A549 (cell line): ENCODE measurements around the gene HOGA1. TPM values are rescaled to one million over a fixed set of nuclear protein-coding genes. Genes with fewer than 3 reads are reported as not detected.

ENCODE experiments used
- ATAC-seq, 2 experiments: fragments of 200-7000 bp in 1 of 2; fragments of >200 bp in 1 of 2; cut with Nextera tagmentation in 1 of 2; cut with Tn5 transposase in 1 of 2; 3 replicates each; pipeline versions ENCODE4 v1.8.0 to v1.9.1; 2018 to 2020; ENCODE audit warnings: mild to moderate bottlenecking in 1 of 2, moderate library complexity in 1 of 2
- CTCF ChIA-PET: fragments of 300-600 bp; sonication (Branson Sonifier 250); formaldehyde crosslinking; extraction: SDS; loops from one replicate; lab custom pipeline; 2021; ENCODE audit warnings: antibody characterized with exemption, inconsistent platforms; lab: Yijun Ruan, JAX
- POLR2A ChIA-PET: fragments of 350-600 bp; formaldehyde crosslinking; extraction: SDS; loops from one replicate; lab custom pipeline; 2021; ENCODE audit warnings: antibody characterized with exemption, inconsistent platforms; lab: Yijun Ruan, JAX
- DNase-seq, 2 experiments: peaks; one replicate each; pipeline versions ENCODE4 v3.0.0 to v3.0.0-alpha.2; 2011 to 2016; ENCODE audit warnings: low read depth in 1 of 2, low spot score in 1 of 2
- FAIRE-seq: peaks from 2 replicates; lab custom pipeline; 2011; peaks lifted over from hg19 to GRCh38; lab: Jason Lieb, UNC
- H3K27ac ChIP-seq, 2 experiments: fragments of >200 bp; sonication (Bioruptor Twin); formaldehyde crosslinking; 3 replicates each; pipeline ENCODE4 v1.5.1; 2016 to 2017
- H3K4me1 ChIP-seq: fragments of >200 bp; sonication (Bioruptor Twin); formaldehyde crosslinking; 3 replicates; pipeline ENCODE4 v1.6.1; 2016
- H3K4me2 ChIP-seq: fragments of >200 bp; sonication (Bioruptor Twin); formaldehyde crosslinking; 3 replicates; pipeline ENCODE4 v1.6.1; 2016
- H3K4me3 ChIP-seq: fragments of >200 bp; sonication (Bioruptor Twin); formaldehyde crosslinking; 3 replicates; pipeline ENCODE4 v1.5.1; 2016
- H3K9me3 ChIP-seq: fragments of >200 bp; sonication (Bioruptor Twin); formaldehyde crosslinking; 3 replicates; pipeline ENCODE4 v1.6.1; 2016
- CEBPB ChIP-seq, 2 experiments: fragments of >200 bp in 1 of 2; sonication (Bioruptor Twin) in 1 of 2; formaldehyde crosslinking in 1 of 2; IDR thresholded peaks; 2 replicates each; pipeline ENCODE4 v1.6.1; 2012 to 2016
- E2F6 ChIP-seq: IDR thresholded peaks from 2 replicates; pipeline ENCODE4 v1.6.1; 2012; ENCODE audit warnings: low read depth, borderline replicate concordance
- ESRRA ChIP-seq: fragments of 150-350 bp; IDR thresholded peaks from 2 replicates; pipeline ENCODE4 v1.6.1; 2014; ENCODE audit warnings: mild to moderate bottlenecking, low read length, borderline replicate concordance
- FOSB ChIP-seq: fragments of 250-450 bp; sonication (Bioruptor Pico); IDR thresholded peaks from 2 replicates; pipeline ENCODE4 v1.5.0; 2020; ENCODE audit warnings: mild to moderate bottlenecking, moderate library complexity
- FOXS1 ChIP-seq: fragments of 250-450 bp; sonication (Bioruptor Pico); IDR thresholded peaks from 2 replicates; pipeline ENCODE4 v1.5.0; 2020; ENCODE audit warnings: mild to moderate bottlenecking, moderate library complexity
- HDAC2 ChIP-seq: fragments of 200-600 bp; sonication (generic); IDR thresholded peaks from 2 replicates; pipeline ENCODE4 v1.6.1; 2016
- HEYL ChIP-seq: fragments of 250-450 bp; sonication (Bioruptor Pico); IDR thresholded peaks from 2 replicates; pipeline ENCODE4 v1.8.0; 2021; ENCODE audit warnings: mild to moderate bottlenecking, moderate library complexity
- HMGXB4 ChIP-seq: fragments of 250-450 bp; sonication (Bioruptor Pico); IDR thresholded peaks from 2 replicates; pipeline ENCODE4 v1.5.0; 2021; ENCODE audit warnings: mild to moderate bottlenecking, moderate library complexity, borderline replicate concordance
- HOXA7 ChIP-seq: fragments of 250-450 bp; sonication (Bioruptor Pico); IDR thresholded peaks from 2 replicates; pipeline ENCODE4 v1.5.0; 2020; ENCODE audit warnings: mild to moderate bottlenecking, moderate library complexity
- HOXB5 ChIP-seq: fragments of 250-450 bp; sonication (Bioruptor Pico); IDR thresholded peaks from 2 replicates; pipeline ENCODE4 v1.5.0; 2020; ENCODE audit warnings: mild to moderate bottlenecking, moderate library complexity
- KDM1A ChIP-seq: fragments of 200-600 bp; sonication (generic); IDR thresholded peaks from 2 replicates; pipeline ENCODE4 v1.6.1; 2016; ENCODE audit warnings: low read depth, mild to moderate bottlenecking
- KDM5A ChIP-seq: fragments of 200-600 bp; sonication (generic); IDR thresholded peaks from 2 replicates; pipeline ENCODE4 v1.6.1; 2016; ENCODE audit warnings: antibody characterized with exemption, mild to moderate bottlenecking
- MAX ChIP-seq: IDR thresholded peaks from 2 replicates; pipeline ENCODE4 v1.6.1; 2012
- NFE2L2 ChIP-seq: fragments of 150-350 bp; conservative IDR thresholded peaks from 2 replicates; pipeline ENCODE4 v1.6.1; 2014; ENCODE audit warnings: low read length
- NR3C1 ChIP-seq: fragments of >200 bp; sonication (Bioruptor Twin); formaldehyde crosslinking; IDR thresholded peaks from 3 replicates; pipeline ENCODE4 v1.6.1; 2017
- POLR2A ChIP-seq: IDR thresholded peaks from 2 replicates; pipeline ENCODE4 v1.6.1; 2012; ENCODE audit warnings: mild to moderate bottlenecking, low read length
- POLR2AphosphoS2 ChIP-seq: conservative IDR thresholded peaks from 2 replicates; pipeline ENCODE4 v1.6.1; 2012; ENCODE audit warnings: low read length, improper control_type of control experiment, inconsistent platforms
- RARB ChIP-seq: fragments of 250-450 bp; sonication (Bioruptor Pico); IDR thresholded peaks from 2 replicates; pipeline ENCODE4 v1.8.0; 2021; ENCODE audit warnings: mild to moderate bottlenecking, moderate library complexity
- REST ChIP-seq: fragments of 200-600 bp; sonication (generic); IDR thresholded peaks from 2 replicates; pipeline ENCODE4 v1.6.1; 2016; ENCODE audit warnings: antibody characterized with exemption, mild to moderate bottlenecking, moderate library complexity
- RFX5 ChIP-seq: fragments of 450-650 bp; IDR thresholded peaks from 2 replicates; pipeline ENCODE4 v1.7.1; 2014; ENCODE audit warnings: antibody characterized with exemption, mild to moderate bottlenecking, moderate library complexity
- SMC3 ChIP-seq: fragments of >200 bp; sonication (Bioruptor Twin); formaldehyde crosslinking; IDR thresholded peaks from 3 replicates; pipeline ENCODE4 v1.6.1; 2018; ENCODE audit warnings: inconsistent platforms
- TFCP2L1 ChIP-seq: fragments of 250-450 bp; sonication (Bioruptor Pico); IDR thresholded peaks from 2 replicates; pipeline ENCODE4 v1.5.0; 2021; ENCODE audit warnings: mild to moderate bottlenecking
- USF2 ChIP-seq: fragments of 450-650 bp; IDR thresholded peaks from 2 replicates; pipeline ENCODE4 v1.6.1; 2014; ENCODE audit warnings: antibody characterized with exemption
- ZC3H11A ChIP-seq: fragments of 450-650 bp; IDR thresholded peaks from 2 replicates; pipeline ENCODE4 v1.6.1; 2014; ENCODE audit warnings: antibody characterized with exemption, mild to moderate bottlenecking
- ZSCAN20 ChIP-seq: fragments of 250-450 bp; sonication (Bioruptor Pico); IDR thresholded peaks from 2 replicates; pipeline ENCODE4 v1.8.0; 2022; ENCODE audit warnings: mild to moderate bottlenecking, moderate library complexity
- WGBS: methylation state at CpG from one replicate; pipeline ENCODE4 v1.1.6; 2017; ENCODE audit errors: missing lambda C conversion rate; 5-methylcytosine and 5-hydroxymethylcytosine counted together
- polyA plus RNA-seq, 4 experiments: library from polyadenylated mRNA; depleted of rRNA in 3 of 4; stranded (reverse); fragments of >200 nt; fragmentation: RNase III in 1 of 4; extraction: RNeasy Plus Mini Kit Qiagen cat#74134 plus additional on column Dnase treatment in 1 of 4; gene quantifications; 2 replicates in 3 of 4; 3 replicates in 1 of 4; pipeline ENCODE4 v1.2.3, GENCODE V29; 2011 to 2017

Gene HOGA1
- polyA plus RNA-seq, 2 of the 4 experiments (the other 2 are of a cell fraction) = 2.0 to 3.1 TPM

- Histone ChIP-seq H3K9me3 (no peaks in the 10 kb centered on the region), H3K4me3 (no peak overlapping the region), H3K27ac (peak overlapping the region; percentile 8 to 16; a peak in 3 of 6 replicates), H3K4me1 (peaks cover 37% of the 10 kb centered on the region), H3K4me2 (no peak overlapping the region)
- 76% methylated on average over 9 of the region's 9 CpGs for WGBS
- POLR2A ChIA-PET = no interaction called here
- no peak for DNase-seq
- TF ChIP-seq NFE2L2 = no peak
- TF ChIP-seq MAX = no peak
- no peak for TF ChIP-seq KDM1A
- no peak for TF ChIP-seq KDM5A
- no peak for TF ChIP-seq FOSB (CRISPR knock-in tag)
- TF ChIP-seq CEBPB (IDR thresholded peaks at IDR 0.05) = no peak
- no peak for TF ChIP-seq ZSCAN20 (CRISPR knock-in tag)
- no peak for TF ChIP-seq ZC3H11A
- no peak for TF ChIP-seq RARB (CRISPR knock-in tag)
- no peak for TF ChIP-seq ESRRA
- no peak for TF ChIP-seq FOXS1
- no peak for TF ChIP-seq NR3C1
- TF ChIP-seq SMC3 = no peak
- TF ChIP-seq POLR2AphosphoS2 = no peak
- TF ChIP-seq HMGXB4 (CRISPR knock-in tag) = no peak
- no peak for TF ChIP-seq HOXB5
- TF ChIP-seq HEYL (CRISPR knock-in tag) = no peak
- no peak for ATAC-seq
- FAIRE-seq = no peak
- CTCF ChIA-PET = interaction anchor here (0.6 to 39.7 kb wide), 4 partner anchors 0 to 154 kb away, joined by 3 to 1048 read pairs (median 526); partner anchors contain the start of genes ANKRD2, C10orf62 and HOGA1
Measured at GRCh38 chr10:97580421-97581367, 3.5 kb upstream of the HOGA1 start.

- Histone ChIP-seq H3K4me3 (no peak overlapping the region), H3K4me1 (peaks cover 28% of the 10 kb centered on the region), H3K9me3 (no peaks in the 10 kb centered on the region), H3K4me2 (no peak overlapping the region), H3K27ac (0 out of 6 replicates have a peak overlapping the region, but pooled peaks of 1 of the 2 experiments have one; percentile 80)
- no peak for TF ChIP-seq HEYL (CRISPR knock-in tag)
- no peak for TF ChIP-seq TFCP2L1
- FAIRE-seq (no peak), ATAC-seq (no peak), DNase-seq (no peak)
- WGBS = 97% methylated on average over 8 of the region's 8 CpGs
- ChIA-PET POLR2A (no interaction called here), CTCF (interaction anchor here (0.6 to 39.7 kb wide), 4 partner anchors 2 to 45 kb away, joined by 3 to 1048 read pairs (median 526); partner anchors contain the start of genes ANKRD2, C10orf62 and HOGA1)
Measured at GRCh38 chr10:97582169-97582568, 2.0 kb upstream of the HOGA1 start.

GRCh38 chr10:97583476-97583875, 713 bp upstream of the HOGA1 start:
- POLR2A ChIA-PET = interaction anchor here (1.4 to 1.9 kb wide), 3 partner anchors 8 to 13 kb away, joined by 4 to 9 read pairs (median 4); partner anchors contain the start of gene ANKRD2
- no peaks in the 10 kb centered on the region for H3K9me3 ChIP-seq
- FAIRE-seq = no peak
- peak overlapping the region; percentile 77 for H3K4me2 ChIP-seq
- H3K4me1 ChIP-seq = peaks cover 26% of the 10 kb centered on the region
- H3K27ac ChIP-seq = peak overlapping the region; percentile 75 to 80
- no peak for DNase-seq
- 100% methylated on average over 5 of the region's 13 CpGs for WGBS
- ATAC-seq = no peak
- CTCF ChIA-PET = interaction anchor here (1.8 to 39.7 kb wide), 3 partner anchors 3 to 153 kb away, joined by 4 to 1048 read pairs (median 1048); partner anchors contain the start of genes ANKRD2, C10orf62, HOGA1 and ZFYVE27
- no peak overlapping the region for H3K4me3 ChIP-seq
- no peak for TF ChIP-seq HDAC2
- TF ChIP-seq E2F6 = no peak
- no peak for TF ChIP-seq POLR2A
- no peak for TF ChIP-seq USF2
- no peak for TF ChIP-seq TFCP2L1
- no peak for TF ChIP-seq RFX5
- TF ChIP-seq REST = no peak
- no peak for TF ChIP-seq FOSB (CRISPR knock-in tag)
- no peak for TF ChIP-seq HOXA7 (CRISPR knock-in tag)
